Chondrocyte (in vitro differentiated cells): ENCODE measurements around the gene SEMA3B. TPM values are rescaled to one million over a fixed set of nuclear protein-coding genes. Genes with fewer than 3 reads are reported as not detected.
"Not testable (repeated sequence)": the region's sequence is repeated elsewhere in the genome, so short reads cannot be mapped to it uniquely, and the experiment has no call there.

Experiments used
- DNase-seq: peaks from one replicate; pipeline ENCODE4 v3.0.0; 2021; ENCODE audit warnings: mixed read lengths, low spot score
- H3K27ac Mint-ChIP-seq: one replicate; pipeline ENCODE4 v1.8.0; 2021; ENCODE audit warnings: mild to moderate bottlenecking, moderate library complexity, mixed read lengths; ENCODE audit not compliant: unreplicated experiment
- H3K27me3 Mint-ChIP-seq: 2 replicates; pipeline ENCODE4 v1.8.0; 2021; ENCODE audit warnings: low read depth, mixed read lengths
- H3K36me3 Mint-ChIP-seq: 2 replicates; pipeline ENCODE4 v1.8.0; 2021; ENCODE audit warnings: low read depth, mixed read lengths
- H3K4me1 Mint-ChIP-seq: 2 replicates; pipeline ENCODE4 v1.8.0; 2021; ENCODE audit warnings: low read depth, mild to moderate bottlenecking, mixed read lengths
- H3K4me3 Mint-ChIP-seq: one replicate; pipeline ENCODE4 v1.8.0; 2021; ENCODE audit warnings: mild to moderate bottlenecking, moderate library complexity, mixed read lengths; ENCODE audit not compliant: unreplicated experiment
- H3K9me3 Mint-ChIP-seq: 2 replicates; pipeline ENCODE4 v1.8.0; 2021; ENCODE audit warnings: low read depth, mixed read lengths
- total RNA-seq: library from RNA; stranded (reverse); gene quantifications from 3 replicates; pipeline ENCODE4 v1.2.1, GENCODE V29; 2021
- TF ChIP-seq, protein P1 (sequence below): fragments of 200-600 bp; sonication (generic); IDR thresholded peaks from 2 replicates; pipeline ENCODE4 v1.5.0; 2021; ENCODE audit warnings: antibody characterized with exemption, mild to moderate bottlenecking, moderate library complexity

SEMA3B gene
- total RNA-seq, 1 donor from 2014 or later, result 16.4 TPM

DNA sequence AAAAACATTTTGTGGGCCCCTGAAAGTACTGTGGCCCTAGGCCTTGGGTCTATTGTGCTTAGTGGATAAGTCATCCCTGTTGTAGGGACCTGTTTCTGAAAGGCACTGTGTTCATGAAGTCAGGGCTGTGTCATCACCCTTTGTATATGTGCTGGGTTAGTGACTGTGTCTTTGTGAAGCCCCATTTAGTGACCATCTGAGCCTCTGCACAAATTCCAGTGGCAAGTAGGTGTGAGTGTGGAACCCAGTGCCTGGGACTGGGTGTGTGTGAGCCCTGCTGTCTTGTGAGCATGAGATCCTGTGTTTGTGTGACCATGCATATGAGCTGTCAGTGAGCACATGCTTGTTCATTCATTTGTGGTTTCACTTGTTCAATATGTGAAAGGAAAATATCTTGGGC, 35.7 kb downstream of the SEMA3B start:
- Mint-ChIP-seq H3K4me1 (peaks cover 14% of the 10 kb centered on the region), H3K9me3 (no peaks in the 10 kb centered on the region), H3K4me3 (no peak overlapping the region), H3K27ac (no peak overlapping the region), H3K36me3 (no peaks in the 10 kb centered on the region), H3K27me3 (no peaks in the 10 kb centered on the region)
- TF ChIP-seq, protein P1, sequence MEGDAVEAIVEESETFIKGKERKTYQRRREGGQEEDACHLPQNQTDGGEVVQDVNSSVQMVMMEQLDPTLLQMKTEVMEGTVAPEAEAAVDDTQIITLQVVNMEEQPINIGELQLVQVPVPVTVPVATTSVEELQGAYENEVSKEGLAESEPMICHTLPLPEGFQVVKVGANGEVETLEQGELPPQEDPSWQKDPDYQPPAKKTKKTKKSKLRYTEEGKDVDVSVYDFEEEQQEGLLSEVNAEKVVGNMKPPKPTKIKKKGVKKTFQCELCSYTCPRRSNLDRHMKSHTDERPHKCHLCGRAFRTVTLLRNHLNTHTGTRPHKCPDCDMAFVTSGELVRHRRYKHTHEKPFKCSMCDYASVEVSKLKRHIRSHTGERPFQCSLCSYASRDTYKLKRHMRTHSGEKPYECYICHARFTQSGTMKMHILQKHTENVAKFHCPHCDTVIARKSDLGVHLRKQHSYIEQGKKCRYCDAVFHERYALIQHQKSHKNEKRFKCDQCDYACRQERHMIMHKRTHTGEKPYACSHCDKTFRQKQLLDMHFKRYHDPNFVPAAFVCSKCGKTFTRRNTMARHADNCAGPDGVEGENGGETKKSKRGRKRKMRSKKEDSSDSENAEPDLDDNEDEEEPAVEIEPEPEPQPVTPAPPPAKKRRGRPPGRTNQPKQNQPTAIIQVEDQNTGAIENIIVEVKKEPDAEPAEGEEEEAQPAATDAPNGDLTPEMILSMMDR, result no peak
- DNase-seq, result no peak

GRCh38 chr3:50312041-50312440, 43.1 kb downstream of the SEMA3B start:
- not testable (repeated sequence) for H3K4me1 Mint-ChIP-seq, H3K36me3 Mint-ChIP-seq, H3K27me3 Mint-ChIP-seq, H3K27ac Mint-ChIP-seq, H3K4me3 Mint-ChIP-seq, H3K9me3 Mint-ChIP-seq, DNase-seq

DNA sequence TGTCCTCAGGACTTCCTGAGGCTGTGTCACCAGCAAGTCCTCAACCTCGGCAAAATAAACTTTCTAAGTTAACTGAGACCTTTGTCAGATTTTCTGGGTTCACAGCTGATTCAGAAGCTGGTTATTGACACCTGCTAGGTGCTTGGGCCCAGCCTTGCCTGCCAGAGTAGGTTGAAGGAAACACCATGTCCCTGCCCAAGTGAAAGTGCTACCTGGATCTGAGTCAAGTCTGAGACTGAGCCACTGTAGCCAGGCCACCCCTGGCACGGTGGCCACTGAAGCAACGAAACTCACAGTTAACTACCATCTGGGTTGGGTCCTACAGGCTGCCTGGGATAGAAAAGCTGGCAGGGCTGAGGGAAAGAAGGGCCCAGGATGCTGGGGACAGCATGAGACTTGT, 45.4 kb downstream of the SEMA3B start:
- peaks cover 24% of the 10 kb centered on the region for H3K4me1 Mint-ChIP-seq
- no peak for DNase-seq
- H3K27ac Mint-ChIP-seq, result no peak overlapping the region
- no peaks in the 10 kb centered on the region for H3K27me3 Mint-ChIP-seq
- H3K36me3 Mint-ChIP-seq, result peaks cover 8% of the 10 kb centered on the region
- H3K9me3 Mint-ChIP-seq, result no peaks in the 10 kb centered on the region
- no peak overlapping the region for H3K4me3 Mint-ChIP-seq
- TF ChIP-seq, protein P1, result no peak

DNA sequence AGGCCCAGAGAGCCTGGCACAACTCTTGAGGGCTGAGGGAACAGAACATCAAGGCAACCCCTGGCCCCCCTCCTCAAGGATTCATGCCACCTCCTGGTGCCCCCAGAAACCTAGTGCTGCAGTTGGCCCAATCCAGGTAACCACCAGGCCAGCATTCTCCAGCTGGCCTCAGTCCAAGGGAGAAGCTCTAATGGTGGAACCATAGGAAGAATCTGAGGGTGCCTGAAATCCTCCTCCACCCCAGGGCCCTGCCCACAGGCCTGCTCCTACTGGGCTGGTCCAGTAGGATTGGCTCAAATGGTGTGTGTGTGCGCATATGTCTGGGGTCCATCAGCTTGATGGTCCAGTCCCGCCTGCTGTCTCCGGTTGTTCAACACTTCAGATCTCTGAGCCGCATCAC, 45.9 kb downstream of the SEMA3B start:
- Mint-ChIP-seq H3K9me3 (no peaks in the 10 kb centered on the region), H3K4me1 (peaks cover 29% of the 10 kb centered on the region), H3K4me3 (no peak overlapping the region), H3K27me3 (no peaks in the 10 kb centered on the region), H3K27ac (no peak overlapping the region), H3K36me3 (peaks cover 8% of the 10 kb centered on the region)
- DNase-seq, result no peak
- TF ChIP-seq, protein P1, result no peak

DNA sequence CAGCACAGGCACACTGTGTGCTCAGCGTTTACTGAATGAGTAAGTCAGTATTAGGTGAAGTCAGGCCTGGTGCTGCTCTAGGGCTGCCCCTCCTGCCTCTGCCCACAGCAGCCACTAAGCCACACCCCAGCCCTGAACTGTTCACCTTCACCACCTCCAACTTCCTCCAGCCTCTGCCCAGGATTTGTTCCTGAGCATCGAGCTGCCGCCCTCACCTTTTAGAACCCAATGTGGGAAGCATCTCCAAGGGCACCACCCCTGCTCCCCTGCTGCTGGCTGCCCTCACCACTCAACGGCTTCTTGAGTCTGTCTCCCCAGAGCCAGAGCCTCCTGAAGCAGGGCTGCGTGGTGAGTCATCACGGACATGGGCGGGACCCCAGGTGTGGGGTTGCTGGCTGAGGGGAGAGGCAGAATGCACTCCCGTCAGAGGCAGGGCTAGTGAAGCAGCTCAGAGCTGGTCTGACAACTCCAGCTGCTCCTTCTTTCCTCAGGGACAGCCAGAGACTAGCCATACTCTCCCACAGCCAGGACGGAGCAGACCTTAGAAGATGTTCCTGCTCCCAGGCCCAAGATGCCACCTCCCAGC, 47.8 kb downstream of the SEMA3B start:
- no peaks in the 10 kb centered on the region for H3K27me3 Mint-ChIP-seq
- no peak overlapping the region for H3K27ac Mint-ChIP-seq
- TF ChIP-seq, protein P1, result no peak
- H3K4me3 Mint-ChIP-seq, result no peak overlapping the region
- H3K4me1 Mint-ChIP-seq, result peaks cover 38% of the 10 kb centered on the region
- DNase-seq, result no peak
- no peaks in the 10 kb centered on the region for H3K9me3 Mint-ChIP-seq
- H3K36me3 Mint-ChIP-seq, result peaks cover 8% of the 10 kb centered on the region

DNA sequence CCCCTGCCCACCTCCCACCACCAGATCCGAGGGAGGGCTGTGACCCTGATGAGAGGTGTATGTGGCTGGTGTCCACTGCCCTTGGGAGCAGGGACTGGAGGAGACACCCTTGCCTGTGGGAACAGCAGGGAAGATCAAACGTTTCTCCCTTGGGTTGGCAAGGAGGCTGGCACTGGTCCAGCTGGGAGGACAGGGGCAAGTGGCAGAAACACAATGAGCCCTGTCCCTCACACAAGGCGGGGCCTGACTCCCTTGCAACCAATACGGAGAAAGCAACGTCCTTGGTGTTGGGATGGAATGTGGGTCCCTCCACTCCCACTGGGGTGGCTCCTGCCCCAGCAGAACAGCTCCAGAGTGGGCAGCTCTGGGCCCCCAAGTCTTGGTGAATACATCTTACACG, 48.4 kb downstream of the SEMA3B start:
- no peak overlapping the region for H3K27ac Mint-ChIP-seq
- H3K9me3 Mint-ChIP-seq, result no peaks in the 10 kb centered on the region
- no peak overlapping the region for H3K4me3 Mint-ChIP-seq
- DNase-seq, result no peak
- no peaks in the 10 kb centered on the region for H3K27me3 Mint-ChIP-seq
- TF ChIP-seq, protein P1, result no peak
- H3K36me3 Mint-ChIP-seq, result peaks cover 8% of the 10 kb centered on the region
- H3K4me1 Mint-ChIP-seq, result peaks cover 39% of the 10 kb centered on the region
